ENCODE results near the gene ANTXRL.

DNA sequence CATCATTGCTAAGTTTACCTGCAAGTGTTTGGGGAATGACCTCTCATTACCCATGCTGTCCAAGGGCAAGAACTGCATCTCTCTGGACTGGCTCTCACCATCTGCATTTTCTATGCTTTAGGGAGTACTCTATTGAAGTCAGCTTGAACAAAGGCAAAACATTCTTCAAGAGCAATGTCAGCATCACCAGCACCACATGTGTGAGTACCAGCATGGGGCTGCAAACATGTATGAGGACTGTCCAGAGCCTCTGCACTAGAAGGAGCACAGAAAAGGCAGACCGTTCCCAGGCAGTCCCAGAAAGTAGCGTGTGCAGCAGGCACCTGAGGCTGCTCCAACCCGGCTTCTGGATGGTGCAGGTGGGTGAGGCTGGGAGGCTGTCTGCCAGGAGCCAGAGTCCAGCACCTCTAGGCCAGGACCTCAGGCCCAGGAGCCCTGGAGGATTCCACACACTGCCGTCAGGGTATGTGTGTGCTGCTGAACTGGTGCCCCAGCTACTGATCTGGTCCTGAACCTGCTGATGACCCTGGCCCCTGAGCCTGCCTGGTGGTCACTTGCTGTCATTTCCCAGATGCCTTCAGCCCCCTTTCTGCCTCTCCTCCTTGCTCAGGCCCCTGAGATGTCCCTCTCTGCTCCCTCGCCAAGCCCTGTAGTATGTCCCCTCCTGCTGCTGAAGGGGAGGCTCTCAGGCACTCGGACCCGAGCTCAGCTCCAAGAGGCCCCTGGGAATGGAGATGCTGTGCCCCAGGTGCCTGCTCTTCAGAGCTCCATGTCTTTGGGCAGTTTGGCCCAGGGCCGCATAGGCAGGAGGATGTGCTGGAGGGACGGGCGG, 20.7 kb downstream of the ANTXRL start:
- no peak for TF ChIP-seq CTCF (IDR thresholded peaks at IDR 0.05)
- no peak for TF ChIP-seq POLR2A (IDR thresholded peaks at IDR 0.05)

Measured in lower leg skin (tissue), 3 donors.